Panc1 (cell line): ENCODE results near the gene HEG1.

Experiments
- CTCF ChIP-seq: fragments of 450-650 bp; IDR thresholded peaks from 2 replicates; pipeline ENCODE4 v1.5.1; 2017; ENCODE audit warnings: mild to moderate bottlenecking
- POLR2AphosphoS5 ChIP-seq: IDR thresholded peaks from 2 replicates; pipeline ENCODE4 v1.6.1; 2012; ENCODE audit warnings: mild to moderate bottlenecking, low read depth, low read length, moderate library complexity
- REST ChIP-seq, 2 experiments: IDR thresholded peaks; 2 replicates each; pipeline ENCODE4 v1.6.1; 2011 to 2012; ENCODE audit warnings: low read depth in 2 of 2, control low read depth in 1 of 2, low read length in 1 of 2, mild to moderate bottlenecking in 1 of 2, moderate library complexity in 1 of 2; ENCODE audit not compliant: insufficient read depth in 1 of 2
- SIN3A ChIP-seq: IDR thresholded peaks from 2 replicates; pipeline ENCODE4 v1.6.1; 2012; ENCODE audit warnings: low read depth, mild to moderate bottlenecking, low read length, moderate library complexity, borderline replicate concordance; ENCODE audit not compliant: insufficient read depth
- TCF7L2 ChIP-seq: IDR thresholded peaks from 2 replicates; pipeline ENCODE4 v1.6.1; 2011; ENCODE audit warnings: mild to moderate bottlenecking, low read depth, low read length, inconsistent platforms

- no peak for TF ChIP-seq CTCF
- TF ChIP-seq POLR2AphosphoS5, result no peak
- TF ChIP-seq SIN3A, result no peak
- TF ChIP-seq TCF7L2, result no peak
- no peak for TF ChIP-seq REST (IDR thresholded peaks at IDR 0.05; ENCODE audit: insufficient read depth in 1 of 2, low read depth in 2 of 2, low read length in 1 of 2)
These were observed 85.7 kb downstream of the HEG1 start for GRCh38 chr3:124969963-124970722.
